SKM-1 treated with dmso at 0.1 percent for 144 hours (cell line): ENCODE results near the gene ACE2.

ENCODE experiments used
- DNase-seq: peaks from one replicate; lab custom pipeline; 2025; ENCODE audit not compliant: unreplicated experiment; lab: John Stamatoyannopoulos, UW

The ACE2 gene

GRCh38 chrX:15515931-15516330, 84.8 kb downstream of the ACE2 start:
- no peak for DNase-seq

- DNase-seq = no peak
Observed at GRCh38 chrX:15514279-15514678, 86.5 kb downstream of the ACE2 start.

GRCh38 chrX:15512401-15512965, 88.3 kb downstream of the ACE2 start:
- no peak for DNase-seq

- DNase-seq = no peak
Observed at GRCh38 chrX:15511563-15511962, 89.2 kb downstream of the ACE2 start.
